ENCODE results near the gene PLEKHA3.

- no peak for TF ChIP-seq POLR2A (IDR thresholded peaks at IDR 0.05; ENCODE audit: borderline replicate concordance, extremely low read depth, insufficient read depth, insufficient read length)
- no peak for TF ChIP-seq CTCF (IDR thresholded peaks at IDR 0.05 in 2 of 3, conservative IDR thresholded peaks at IDR 0.05 in 1 of 3; ENCODE audit: borderline replicate concordance in 1 of 3, insufficient read depth in 1 of 3, low read depth in 2 of 3, low read length in 2 of 3)
- no peak for TF ChIP-seq EGR1 (IDR thresholded peaks at IDR 0.05; ENCODE audit: low read depth)
- no peak for TF ChIP-seq JUND (IDR thresholded peaks at IDR 0.05)
- no peak for TF ChIP-seq YY1 (IDR thresholded peaks at IDR 0.05; ENCODE audit: extremely low read depth, insufficient replicate concordance, low read depth, low read length)
These were observed 27.4 kb upstream of the PLEKHA3 start for GRCh38 chr2:178452870-178453269.
